Measurements from ENCODE around the gene IGF2.

- TF ChIP-seq CTCF (IDR thresholded peaks at IDR 0.05) (no peak), POLR2A (IDR thresholded peaks at IDR 0.05) (no peak)
Observed at GRCh38 chr11:2179516-2179915, 40.3 kb upstream of the IGF2 start.

All from testis (tissue), 2 donors.